GM20431 (cell line): ENCODE measurements around the gene ATP2B3.

ENCODE experiments used
- in situ Hi-C: fragments of 300-500 bp; cut with MseI, MboI; formaldehyde crosslinking; loops from one replicate; pipeline ENCODE4 v1.15.0; 2020; ENCODE audit warnings: low sequenced_read_pairs; ENCODE audit not compliant: unreplicated experiment

Gene ATP2B3

DNA sequence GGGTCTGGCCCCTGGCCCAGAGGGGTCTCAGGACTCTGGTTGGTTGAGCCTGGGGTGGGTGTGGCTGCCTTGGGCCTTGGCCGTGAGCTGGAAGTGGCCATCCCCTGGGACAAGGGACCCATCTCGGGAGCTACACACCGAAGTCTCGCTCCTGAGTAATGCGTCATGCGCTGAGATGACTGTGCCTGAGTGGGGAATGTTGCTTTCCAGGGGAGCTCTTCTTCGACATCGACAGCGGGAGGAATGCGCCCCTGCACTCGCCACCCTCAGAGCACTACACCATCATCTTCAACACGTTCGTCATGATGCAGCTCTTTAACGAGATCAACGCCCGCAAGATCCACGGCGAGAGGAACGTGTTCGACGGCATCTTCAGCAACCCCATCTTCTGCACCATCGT is 43.0 kb downstream of the ATP2B3 start:
- in situ Hi-C loops, result no loop called here

DNA sequence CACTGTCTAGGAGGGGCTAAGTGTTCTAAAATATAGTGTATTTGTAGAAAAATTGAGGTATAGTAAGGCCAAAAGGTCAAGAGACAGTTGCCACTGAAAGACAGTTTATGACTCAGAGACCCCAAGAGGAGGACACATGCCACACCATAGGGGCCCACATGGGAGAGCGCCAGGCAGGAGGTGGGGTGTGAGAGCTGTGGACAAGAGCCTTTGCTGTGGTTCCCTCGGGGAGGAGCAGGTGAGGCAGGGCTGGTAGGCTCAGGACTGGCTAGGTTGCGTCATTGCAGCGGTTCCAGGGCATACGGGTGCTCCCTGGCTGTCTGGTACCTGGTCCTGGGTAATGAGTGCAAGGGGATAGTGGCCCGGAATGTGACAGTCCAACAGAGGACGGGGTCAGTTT is 43.9 kb downstream of the ATP2B3 start:
- in situ Hi-C loops, result no loop called here

DNA sequence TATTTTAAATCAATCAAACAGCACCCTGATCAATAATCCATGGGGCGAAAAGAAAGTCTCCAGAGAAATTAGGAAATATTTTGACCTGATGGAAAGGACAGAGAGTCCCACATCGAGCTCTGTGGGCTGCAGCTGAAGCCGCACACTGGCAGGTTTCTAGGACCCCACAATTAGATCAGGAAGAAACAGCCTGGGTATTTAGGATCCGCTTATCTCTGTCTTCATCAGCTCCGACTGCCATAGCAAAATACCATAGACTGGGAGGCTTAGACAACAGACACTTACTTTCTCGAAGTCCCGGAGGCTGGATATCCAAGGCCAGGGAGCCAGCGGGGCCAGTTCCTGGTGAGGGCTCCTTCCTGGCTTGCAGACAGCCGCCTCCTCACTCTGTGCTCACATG is 45.1 kb downstream of the ATP2B3 start:
- in situ Hi-C loops, result no loop called here

DNA sequence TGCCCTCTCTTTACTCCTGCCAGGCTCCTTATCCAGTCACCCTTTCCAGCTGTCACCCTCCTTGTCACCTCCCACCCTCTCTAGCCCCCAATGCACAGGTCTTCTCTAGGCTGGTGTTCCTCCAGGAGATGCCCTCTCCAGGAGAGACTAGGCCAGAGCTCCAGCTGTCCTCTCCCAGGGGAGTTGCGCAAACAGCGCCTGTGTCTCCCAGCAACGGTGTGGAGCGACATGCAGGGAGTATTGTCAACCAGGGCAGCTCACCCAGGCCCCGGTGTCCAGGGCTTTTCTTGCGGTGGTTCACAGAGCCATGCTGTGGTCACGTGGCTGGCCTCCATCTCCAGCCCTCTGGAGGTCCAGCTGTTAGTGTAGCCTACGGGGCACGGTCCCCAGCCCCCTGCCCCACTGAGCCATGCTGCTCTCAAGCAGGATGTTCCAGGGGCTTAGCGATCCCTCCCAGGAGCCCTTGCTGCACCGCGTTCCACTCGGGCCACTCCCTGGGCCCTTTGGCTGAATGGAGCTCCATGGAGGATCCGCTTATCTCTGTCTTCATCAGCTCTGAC is 46.7 kb downstream of the ATP2B3 start:
- in situ Hi-C loops, result no loop called here

DNA sequence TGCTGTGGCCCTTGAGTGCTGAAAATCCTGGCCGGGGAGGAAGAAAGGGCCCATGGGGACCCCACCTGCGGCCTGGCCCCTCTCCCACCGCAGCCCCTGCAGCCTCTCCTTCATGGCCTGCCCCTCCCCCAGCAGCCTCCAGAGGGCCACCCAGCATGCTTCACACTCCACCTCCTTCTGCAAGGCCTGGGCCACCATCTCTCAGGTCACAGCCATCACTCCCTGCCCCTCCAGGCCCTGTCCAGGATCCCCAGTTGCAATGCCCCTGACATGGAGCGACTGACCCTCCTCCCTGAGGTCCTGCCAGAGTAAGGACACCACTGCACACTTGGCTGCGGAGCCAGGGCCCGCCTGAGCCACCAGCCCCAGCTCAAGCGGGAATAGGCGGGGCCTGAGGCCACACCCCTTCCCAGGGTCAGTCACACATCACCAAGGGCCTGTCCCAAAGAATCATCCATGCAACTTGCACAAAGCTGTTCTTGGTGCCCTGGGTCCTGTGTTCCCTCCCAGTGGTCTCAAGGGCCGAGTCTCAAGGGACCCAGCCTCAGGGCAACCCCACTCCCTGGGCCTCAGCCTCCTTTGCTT is 48.6 kb downstream of the ATP2B3 start:
- in situ Hi-C loops, result no loop called here

DNA sequence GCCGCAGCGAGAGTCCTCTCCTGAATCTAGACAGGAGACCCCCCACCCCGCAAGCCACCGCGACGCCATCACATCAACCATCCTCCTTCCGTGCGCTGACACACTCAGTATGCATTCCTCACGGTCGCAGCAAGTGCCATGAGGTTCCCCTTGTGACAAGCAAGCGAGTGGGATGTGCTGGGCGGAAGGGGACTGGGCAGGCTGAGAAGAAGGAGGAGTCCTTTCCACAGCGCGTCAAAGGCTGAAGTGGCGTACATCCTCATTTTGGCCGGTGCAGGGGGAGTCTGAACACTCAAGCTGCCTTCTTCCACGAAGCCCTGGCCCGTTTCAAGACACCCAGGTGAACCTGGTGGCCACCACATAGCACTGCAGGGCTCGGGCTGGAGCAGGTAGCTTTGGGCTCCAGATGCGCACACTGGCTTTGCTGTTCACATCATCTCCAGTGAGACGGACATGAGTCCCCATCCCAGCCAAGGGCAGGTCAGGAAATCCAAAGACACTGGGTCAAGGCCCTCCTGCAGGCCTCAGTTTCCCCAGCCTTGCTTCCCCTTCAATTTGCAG is 51.1 kb downstream of the ATP2B3 start:
- in situ Hi-C loops, result no loop called here

DNA sequence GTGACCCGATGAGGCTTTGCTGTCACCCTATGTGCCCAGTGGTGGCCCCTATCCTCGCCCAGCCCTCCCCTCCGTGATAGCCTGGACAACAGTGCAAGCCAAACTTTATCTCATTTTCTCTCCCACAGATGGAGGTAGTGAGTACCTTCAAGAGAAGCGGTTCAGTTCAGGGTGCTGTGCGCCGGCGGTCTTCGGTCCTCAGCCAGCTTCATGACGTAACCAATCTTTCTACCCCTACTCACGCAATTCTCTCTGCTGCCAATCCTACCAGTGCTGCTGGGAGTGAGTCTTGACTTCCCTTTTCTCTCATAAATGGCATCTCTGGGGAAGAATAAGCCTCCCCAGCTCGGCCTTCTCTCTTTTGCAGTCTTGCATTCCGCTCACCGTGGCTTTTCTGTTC is 52.0 kb downstream of the ATP2B3 start:
- in situ Hi-C loops, result no loop called here

DNA sequence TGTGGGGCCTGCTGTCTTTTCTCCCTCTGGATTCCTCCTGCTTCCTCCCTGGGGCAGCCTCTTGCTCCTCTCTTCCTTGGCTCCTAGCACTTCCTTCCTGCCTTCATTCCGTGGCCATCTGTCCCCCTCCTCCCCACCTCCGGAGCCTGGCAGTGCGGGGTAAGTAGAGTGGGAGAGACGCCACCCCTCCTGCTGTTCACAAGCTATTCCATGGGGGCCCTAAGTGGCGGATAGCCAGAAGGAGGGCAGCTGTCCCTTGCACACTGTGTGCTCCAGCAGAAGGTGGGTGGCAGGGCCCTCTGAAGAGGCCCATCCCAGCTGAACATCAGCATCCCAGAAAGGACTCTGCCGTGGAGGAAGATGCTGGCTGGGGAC is 54.1 kb downstream of the ATP2B3 start:
- in situ Hi-C loops, result no loop called here

DNA sequence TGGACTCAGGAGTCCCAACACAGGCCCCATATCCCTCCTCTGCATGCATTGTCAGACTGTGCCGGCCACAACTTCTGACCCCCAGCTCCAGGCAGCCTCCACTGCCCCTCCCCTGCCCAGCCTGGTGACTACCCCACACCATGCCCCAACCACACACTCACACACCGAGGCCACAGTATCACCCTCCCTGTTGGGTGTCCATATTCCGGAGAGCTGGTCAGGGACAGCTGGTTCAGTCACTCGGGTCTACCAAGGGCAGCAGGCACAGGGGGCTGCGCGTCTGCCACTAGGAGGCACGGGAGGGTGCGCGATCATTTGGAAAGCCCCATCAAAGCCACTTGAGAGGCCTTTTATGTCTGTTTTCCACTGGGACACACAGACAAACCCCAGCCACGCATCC is 55.2 kb downstream of the ATP2B3 start:
- in situ Hi-C loops, result no loop called here

DNA sequence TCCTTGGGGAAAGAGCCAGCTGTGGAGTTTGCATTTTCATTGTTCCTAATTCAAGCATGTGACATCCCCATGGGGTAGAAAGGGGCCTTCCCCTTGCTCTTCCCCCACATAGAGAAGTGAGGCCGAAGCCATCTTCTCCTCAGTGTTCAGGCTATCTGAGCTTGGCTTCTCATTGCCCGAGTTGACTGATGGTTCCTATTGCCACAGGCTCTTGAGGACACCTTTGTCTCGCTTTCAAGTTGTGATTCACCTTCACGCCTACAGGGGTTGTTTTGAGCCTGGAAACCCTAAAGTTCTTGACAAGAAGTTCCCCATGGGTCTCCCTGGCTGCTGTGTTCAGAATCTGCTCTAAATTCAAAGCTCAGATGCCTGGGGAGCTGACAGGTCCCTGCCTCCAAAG is 56.5 kb downstream of the ATP2B3 start:
- in situ Hi-C loops, result no loop called here

DNA sequence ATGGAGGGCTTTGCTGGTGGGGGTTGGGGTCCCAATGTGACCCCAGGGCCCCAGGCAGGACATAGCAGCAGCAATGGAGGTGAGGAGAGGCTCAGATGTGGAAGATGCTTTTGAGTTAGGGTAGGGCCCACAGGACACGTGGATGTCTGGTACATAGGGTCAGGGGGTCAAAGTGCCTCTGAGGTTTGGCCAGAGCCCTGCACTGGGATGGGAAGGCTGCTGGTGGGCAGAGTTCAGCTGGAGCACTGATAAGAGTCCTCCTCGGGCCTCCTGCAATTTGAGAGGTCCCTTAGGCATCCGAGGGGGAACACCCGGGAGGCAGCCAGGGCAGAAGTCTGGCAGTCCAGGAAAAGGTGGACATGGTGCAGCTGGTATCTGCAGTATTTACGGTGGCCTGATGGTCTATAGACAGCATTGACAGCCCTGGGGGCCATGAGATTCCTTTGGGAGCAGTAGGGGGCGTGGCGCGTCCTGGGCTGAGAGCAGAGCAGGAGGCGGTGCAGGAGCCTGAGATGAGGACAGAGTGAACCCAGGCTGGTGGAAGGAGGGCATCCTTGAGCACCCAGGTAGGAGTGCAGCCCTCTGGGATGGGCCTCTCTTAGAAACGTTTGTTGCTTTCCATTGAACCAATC is 58.9 kb downstream of the ATP2B3 start:
- in situ Hi-C loops, result no loop called here

DNA sequence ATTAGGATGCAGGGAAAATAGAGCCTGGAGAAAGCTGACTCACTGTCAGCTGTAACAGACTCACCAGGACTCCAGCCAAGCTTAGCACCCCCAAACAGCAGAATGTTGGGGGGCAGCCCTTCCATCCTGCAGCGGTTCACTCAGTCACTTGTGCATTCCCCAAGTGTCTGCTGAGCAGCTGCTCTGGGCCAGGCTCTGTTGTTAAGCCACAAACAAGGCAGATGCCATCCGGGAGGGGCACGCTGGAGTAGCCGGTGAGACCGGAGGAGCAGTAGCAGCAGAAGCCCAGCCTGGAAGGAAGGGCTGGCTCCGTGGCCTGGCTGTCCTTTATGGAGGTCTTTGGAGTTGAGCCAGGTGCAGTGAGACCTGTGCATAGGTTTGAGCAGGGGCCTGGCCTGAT is 59.5 kb downstream of the ATP2B3 start:
- in situ Hi-C loops, result no loop called here

DNA sequence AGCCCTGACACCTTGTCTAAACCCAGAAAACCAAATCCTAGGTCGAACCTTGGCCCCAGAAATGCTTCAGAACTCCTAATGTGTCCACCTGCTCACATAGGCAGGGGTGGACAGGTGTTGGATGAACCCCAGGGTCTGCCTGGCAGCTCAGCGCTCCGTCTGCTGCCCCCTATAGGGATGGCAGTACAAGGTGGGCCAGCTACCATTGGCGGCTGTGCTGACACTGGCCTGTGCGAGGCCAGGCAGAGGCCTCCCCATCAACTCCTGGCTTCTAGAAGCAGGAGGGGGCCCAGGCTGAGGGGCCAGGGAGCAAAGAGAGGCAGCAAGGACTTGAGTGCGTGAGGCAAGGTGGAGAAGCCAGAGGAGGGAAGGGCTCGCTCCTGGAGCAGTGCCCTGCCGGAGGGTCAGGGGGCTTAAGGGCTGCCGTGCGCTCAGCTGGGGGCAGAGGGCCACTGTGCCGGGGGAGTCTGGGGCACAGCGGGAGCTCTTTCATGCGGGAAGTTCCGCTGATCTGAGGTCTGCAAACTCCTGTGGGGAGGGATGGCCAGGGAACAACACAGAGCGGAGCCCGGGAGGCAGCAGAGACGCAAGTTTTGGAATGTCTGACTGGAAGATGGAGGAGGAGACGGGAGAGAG is 60.9 kb downstream of the ATP2B3 start:
- in situ Hi-C loops, result no loop called here

DNA sequence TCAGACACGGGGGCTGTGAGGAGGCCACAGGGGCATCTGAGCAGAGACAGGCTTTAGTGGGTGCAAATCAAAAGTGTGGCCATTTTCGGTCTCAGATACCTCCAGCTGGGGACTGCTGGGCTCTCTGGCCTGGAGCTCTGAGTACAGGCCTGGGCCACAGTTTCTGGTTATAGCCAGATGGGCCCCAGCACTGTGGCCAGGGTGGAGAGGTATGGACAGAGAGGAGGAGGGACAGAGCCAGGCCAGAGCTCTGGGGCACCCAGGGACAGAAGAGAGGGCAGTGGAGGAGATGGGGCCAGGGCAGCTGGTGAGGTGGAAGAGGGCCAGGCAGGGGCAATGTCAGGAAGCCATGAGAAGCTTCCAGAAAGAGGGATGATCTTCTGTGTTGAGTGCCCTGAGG is 61.4 kb downstream of the ATP2B3 start:
- in situ Hi-C loops, result no loop called here

DNA sequence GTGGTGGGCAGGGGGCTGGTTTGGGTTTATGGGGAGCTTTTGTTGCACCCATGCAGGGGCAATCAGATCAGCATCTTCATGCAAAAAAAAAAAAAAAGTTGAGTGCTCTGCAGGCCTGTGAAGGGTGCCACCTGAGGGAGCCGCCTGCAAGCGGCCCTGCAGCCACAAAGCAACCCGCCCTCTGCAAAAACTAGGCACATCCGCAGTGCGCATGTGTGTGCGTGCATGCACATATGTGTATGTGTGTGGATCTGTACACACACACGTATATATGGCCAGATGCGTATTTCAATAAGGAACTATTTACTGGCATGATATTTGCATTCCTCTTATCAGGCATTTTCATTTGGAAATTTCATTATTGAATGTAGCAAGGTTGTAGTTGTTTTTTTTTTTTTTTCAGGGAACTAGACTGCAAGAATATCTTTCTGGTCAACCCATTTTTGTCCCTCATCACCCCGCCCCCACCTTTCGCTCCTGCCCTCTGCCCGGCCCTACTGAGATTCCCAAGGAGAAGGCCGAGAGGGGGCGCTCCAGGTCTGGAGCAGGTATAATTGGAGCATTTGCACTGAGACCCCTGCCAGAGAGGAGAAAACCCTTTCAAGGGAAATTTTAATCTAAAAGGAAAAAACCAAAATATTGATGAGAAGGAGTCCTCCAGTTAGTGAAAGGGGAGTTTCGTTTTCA is 63.4 kb downstream of the ATP2B3 start:
- in situ Hi-C loops, result no loop called here

DNA sequence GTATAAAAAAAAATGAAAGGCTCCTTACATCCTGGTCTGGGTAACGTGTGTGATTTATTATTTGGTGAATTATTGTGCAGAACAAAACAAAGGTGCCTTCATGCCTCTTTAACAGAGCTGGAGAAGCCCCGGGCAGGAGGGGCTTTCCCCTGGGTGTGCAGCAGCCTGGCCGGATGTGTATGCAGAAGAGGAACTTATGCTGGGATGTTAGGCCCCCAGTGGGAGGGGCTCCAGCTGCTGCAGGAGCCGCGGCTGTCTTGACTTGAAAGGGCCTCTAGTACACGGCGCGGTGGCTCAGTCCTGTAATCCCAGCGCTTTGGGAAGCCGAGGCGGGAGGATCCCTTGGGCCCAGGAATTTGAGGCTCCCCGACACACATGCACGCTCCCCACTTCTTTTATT is 65.5 kb downstream of the ATP2B3 start:
- in situ Hi-C loops, result no loop called here

DNA sequence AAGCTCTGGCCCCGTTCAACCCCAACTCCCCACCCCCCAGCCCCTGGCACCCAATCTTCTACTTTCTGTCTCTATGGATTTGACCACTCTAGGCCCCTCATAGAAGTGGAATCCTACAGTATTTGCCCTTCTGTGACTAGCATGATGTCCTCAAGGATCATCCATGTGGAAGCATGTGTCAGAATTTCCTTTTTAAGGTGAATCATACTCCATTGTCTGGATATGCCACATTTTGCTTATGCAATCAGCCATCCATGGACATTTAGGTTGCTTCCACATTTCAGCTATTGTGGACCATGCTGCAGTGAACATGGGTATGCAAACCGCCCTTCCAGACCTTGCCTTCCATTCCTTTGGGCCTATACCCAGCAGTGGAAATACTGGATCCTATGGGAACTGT is 66.0 kb downstream of the ATP2B3 start:
- in situ Hi-C loops, result no loop called here

DNA sequence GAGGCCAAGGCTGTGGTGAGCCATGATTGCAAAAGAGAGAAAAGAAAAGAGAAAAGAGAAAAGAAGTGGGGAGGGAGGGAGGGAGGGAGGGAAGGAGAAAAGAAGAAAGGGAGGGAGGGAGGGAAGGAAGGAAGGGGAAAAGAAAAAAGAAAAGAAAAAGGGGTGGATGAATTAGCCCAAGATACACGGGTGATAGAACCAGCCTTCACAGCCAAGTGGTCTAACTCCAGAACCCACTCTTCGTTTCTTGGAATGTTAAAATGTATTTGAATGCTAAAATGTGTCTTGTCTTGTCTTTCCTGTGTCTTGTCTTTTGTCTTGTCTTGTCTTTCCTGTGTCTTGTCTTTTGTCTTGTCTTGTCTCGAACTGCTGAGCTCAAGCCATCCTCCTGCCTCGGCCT is 68.4 kb downstream of the ATP2B3 start:
- in situ Hi-C loops, result no loop called here

DNA sequence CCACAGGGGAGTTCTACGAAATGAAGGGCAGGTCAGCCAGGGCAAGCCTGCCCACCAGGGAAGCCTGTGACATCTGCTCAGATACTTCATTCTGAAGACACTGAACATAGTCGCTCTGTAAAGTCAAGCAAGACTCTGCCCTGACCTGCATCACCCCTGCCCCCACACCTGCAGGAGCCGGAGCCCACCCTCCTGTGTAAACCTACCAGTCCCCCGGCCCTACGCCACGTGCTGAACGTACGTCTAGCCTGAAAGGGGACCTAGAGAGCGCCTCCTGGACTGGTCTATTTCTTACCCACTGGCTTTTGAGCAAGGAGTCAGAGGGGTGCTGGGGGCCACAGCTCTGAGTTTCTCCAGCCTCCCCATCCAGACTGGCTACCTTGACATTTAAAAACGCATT is 69.9 kb downstream of the ATP2B3 start:
- in situ Hi-C loops, result no loop called here

DNA sequence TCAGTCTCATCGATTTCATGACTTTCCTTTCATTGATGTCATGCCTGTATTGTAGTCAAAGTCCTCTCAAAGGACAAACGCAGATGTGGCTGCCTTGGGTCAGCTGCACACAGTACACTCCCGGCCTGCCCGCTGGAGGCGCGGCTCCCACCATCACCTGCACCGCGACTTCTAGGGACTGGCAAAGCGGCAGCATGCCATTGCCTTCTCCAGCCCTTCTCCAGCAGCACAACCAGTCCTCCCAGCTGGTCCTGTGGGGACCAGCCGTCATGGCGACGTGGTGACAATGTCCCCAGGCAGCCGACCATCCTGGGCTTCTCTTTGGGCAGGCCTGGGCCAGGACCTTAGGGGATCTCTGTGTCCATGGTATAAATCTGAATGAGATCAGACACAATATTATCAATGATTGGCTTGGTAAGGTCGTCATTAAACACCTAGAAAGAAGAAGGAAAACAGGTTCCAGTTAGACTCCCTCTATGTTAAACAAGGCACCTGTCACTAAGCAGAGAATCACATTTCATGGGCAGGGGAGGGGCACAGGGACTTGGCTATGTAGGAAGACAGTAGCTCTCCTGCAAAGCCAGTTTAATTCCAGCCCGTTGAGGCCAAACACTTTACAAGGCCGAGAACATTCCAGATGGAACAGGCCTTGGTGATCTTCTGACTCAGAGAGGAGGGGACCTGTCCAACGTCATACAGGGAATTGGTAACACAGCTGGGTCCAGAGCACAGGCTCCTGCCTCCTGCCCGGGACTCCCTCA is 70.8 kb downstream of the ATP2B3 start:
- in situ Hi-C loops, result no loop called here
